ENCODE measurements around the gene ETFB.

ETFB gene

DNA sequence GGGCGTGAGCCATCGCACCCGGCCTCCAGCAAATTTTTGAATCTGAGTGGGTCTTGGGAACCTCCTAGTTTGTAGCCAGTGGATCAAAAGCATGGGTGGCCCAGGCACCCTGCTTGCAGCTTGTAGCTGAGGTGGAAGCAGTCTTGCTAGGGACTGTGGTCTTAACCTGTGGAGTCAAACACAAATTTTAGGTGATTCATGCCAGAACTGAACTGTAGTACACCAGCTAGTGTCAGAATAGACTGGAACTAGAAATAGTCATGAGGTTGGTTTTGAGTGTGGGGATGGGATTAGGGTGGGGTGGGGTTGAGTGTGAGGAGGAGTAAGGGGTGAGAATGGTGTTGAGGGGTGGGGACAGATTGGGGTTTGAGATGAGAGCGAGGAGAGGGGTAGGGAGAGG, 15.8 kb upstream of the ETFB start:
- TF ChIP-seq TEAD4 (IDR thresholded peaks at IDR 0.05) (no peak), TAF1 (IDR thresholded peaks at IDR 0.05; ENCODE audit: low read depth) (no peak), FOXM1 (IDR thresholded peaks at IDR 0.05; ENCODE audit: borderline replicate concordance, low read depth) (no peak), TCF12 (IDR thresholded peaks at IDR 0.05; ENCODE audit: low read depth) (no peak), CEBPB (IDR thresholded peaks at IDR 0.05) (no peak), EP300 (IDR thresholded peaks at IDR 0.05; ENCODE audit: borderline replicate concordance) (no peak), CREB1 (IDR thresholded peaks at IDR 0.05; ENCODE audit: low read depth) (no peak)

DNA sequence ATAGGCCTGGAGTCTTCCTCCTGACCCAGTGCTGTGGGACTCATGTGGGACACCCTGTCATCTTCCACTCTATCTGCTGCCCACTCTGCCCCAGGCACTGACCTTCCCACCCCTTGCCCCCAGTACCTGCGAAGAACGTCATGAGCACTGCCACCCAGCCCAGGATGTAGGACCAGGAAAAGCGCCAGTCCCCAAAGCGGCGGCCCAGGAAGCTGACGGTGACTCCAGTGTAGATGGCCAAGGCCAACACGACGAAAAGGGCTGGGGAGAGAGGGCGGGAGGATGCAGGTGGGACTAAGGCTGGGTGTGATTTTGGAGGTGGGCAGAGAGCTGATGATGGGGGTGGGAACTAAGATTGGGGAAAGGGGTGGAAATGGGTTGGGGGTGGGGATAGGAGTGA, 14.2 kb upstream of the ETFB start:
- TF ChIP-seq NFIC (IDR thresholded peaks at IDR 0.05) = no peak
- TF ChIP-seq EP300 (IDR thresholded peaks at IDR 0.05; ENCODE audit: borderline replicate concordance) = no peak
- no peak for TF ChIP-seq TAF1 (IDR thresholded peaks at IDR 0.05; ENCODE audit: low read depth)
- no peak for TF ChIP-seq TEAD4 (IDR thresholded peaks at IDR 0.05)
- TF ChIP-seq, protein P1, sequence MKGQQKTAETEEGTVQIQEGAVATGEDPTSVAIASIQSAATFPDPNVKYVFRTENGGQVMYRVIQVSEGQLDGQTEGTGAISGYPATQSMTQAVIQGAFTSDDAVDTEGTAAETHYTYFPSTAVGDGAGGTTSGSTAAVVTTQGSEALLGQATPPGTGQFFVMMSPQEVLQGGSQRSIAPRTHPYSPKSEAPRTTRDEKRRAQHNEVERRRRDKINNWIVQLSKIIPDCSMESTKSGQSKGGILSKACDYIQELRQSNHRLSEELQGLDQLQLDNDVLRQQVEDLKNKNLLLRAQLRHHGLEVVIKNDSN (IDR thresholded peaks at IDR 0.05) = no peak
- TF ChIP-seq, protein P2, sequence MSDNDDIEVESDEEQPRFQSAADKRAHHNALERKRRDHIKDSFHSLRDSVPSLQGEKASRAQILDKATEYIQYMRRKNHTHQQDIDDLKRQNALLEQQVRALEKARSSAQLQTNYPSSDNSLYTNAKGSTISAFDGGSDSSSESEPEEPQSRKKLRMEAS (IDR thresholded peaks at IDR 0.05) = no peak
- TF ChIP-seq TCF12 (IDR thresholded peaks at IDR 0.05; ENCODE audit: low read depth) = no peak
- no peak for TF ChIP-seq YY1 (IDR thresholded peaks at IDR 0.05; ENCODE audit: low read depth)
- TF ChIP-seq RAD21 (IDR thresholded peaks at IDR 0.05; ENCODE audit: low read depth) = no peak
- no peak for TF ChIP-seq CEBPB (IDR thresholded peaks at IDR 0.05)
- no peak for TF ChIP-seq ZBTB7A (IDR thresholded peaks at IDR 0.05; ENCODE audit: low read depth)
- TF ChIP-seq EGR1 (IDR thresholded peaks at IDR 0.05) = no peak
- TF ChIP-seq FOXM1 (IDR thresholded peaks at IDR 0.05; ENCODE audit: borderline replicate concordance, low read depth) = no peak
- no peak for TF ChIP-seq CREB1 (IDR thresholded peaks at IDR 0.05; ENCODE audit: low read depth)

DNA sequence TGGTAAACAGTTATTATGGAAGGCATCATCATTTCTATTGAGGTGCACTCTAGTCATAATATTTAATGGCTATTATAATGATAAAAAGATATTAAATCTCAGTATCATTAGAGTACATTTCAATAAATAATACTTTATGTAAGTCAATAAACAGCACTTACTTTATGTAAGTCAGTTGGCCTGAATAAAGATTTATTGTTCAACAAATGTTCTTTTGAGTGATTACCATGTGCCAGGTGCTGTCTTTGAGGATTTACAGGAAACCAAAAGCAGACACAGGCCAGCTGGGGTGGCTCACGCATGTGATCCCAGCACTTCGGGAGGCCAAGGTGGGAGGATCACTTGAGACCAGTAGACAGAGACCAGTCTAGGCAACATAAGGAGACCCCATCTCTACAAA, 11.2 kb upstream of the ETFB start:
- TF ChIP-seq EGR1 (IDR thresholded peaks at IDR 0.05) (no peak), FOXM1 (IDR thresholded peaks at IDR 0.05; ENCODE audit: borderline replicate concordance, low read depth) (no peak), EP300 (IDR thresholded peaks at IDR 0.05; ENCODE audit: borderline replicate concordance) (no peak), ZBTB7A (IDR thresholded peaks at IDR 0.05; ENCODE audit: low read depth) (no peak)
- TF ChIP-seq, protein P1 (IDR thresholded peaks at IDR 0.05) = no peak

DNA sequence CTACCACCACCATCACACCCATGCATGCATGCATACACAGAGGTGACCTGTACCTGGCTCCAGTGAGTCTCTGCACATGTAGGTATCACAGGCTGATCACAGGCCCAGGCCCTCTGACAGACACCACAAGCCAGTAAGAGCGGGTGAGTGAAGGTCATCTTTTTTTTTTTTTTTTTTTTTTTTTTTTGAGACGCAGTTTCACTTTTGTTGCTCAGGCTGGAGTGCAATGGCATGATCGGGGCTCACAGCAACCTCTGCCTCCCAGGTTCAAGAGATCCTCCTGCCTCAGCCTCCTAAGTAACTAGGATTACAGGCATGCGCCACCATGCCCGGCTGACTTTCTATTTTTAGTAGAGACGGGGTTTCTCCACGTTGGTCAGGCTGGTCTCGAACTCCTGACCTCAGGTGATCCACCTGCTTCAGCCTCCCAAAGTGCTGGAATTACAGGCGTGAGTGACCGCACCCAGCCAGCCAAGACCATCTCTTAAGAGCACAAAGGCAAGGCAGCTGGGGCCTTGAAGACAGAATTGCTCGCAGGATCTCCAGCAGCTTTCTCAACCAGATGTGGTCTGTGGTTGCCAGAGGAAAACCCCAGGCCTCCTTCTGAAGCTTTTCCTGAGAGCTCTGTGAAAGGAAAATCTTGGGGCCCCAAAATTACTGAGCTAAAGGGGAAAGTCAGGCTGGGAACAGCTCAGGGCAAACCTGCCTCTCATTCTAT, 9.5 kb upstream of the ETFB start:
- TF ChIP-seq NFIC (IDR thresholded peaks at IDR 0.05) (no peak), CREB1 (IDR thresholded peaks at IDR 0.05; ENCODE audit: low read depth) (no peak), TAF1 (IDR thresholded peaks at IDR 0.05; ENCODE audit: low read depth) (no peak), EP300 (IDR thresholded peaks at IDR 0.05; ENCODE audit: borderline replicate concordance) (no peak), TCF12 (IDR thresholded peaks at IDR 0.05; ENCODE audit: low read depth) (no peak)
- TF ChIP-seq, protein P3, sequence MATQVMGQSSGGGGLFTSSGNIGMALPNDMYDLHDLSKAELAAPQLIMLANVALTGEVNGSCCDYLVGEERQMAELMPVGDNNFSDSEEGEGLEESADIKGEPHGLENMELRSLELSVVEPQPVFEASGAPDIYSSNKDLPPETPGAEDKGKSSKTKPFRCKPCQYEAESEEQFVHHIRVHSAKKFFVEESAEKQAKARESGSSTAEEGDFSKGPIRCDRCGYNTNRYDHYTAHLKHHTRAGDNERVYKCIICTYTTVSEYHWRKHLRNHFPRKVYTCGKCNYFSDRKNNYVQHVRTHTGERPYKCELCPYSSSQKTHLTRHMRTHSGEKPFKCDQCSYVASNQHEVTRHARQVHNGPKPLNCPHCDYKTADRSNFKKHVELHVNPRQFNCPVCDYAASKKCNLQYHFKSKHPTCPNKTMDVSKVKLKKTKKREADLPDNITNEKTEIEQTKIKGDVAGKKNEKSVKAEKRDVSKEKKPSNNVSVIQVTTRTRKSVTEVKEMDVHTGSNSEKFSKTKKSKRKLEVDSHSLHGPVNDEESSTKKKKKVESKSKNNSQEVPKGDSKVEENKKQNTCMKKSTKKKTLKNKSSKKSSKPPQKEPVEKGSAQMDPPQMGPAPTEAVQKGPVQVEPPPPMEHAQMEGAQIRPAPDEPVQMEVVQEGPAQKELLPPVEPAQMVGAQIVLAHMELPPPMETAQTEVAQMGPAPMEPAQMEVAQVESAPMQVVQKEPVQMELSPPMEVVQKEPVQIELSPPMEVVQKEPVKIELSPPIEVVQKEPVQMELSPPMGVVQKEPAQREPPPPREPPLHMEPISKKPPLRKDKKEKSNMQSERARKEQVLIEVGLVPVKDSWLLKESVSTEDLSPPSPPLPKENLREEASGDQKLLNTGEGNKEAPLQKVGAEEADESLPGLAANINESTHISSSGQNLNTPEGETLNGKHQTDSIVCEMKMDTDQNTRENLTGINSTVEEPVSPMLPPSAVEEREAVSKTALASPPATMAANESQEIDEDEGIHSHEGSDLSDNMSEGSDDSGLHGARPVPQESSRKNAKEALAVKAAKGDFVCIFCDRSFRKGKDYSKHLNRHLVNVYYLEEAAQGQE (IDR thresholded peaks at IDR 0.05; ENCODE audit: low read depth) = no peak
- TF ChIP-seq, protein P2 (IDR thresholded peaks at IDR 0.05) = no peak

DNA sequence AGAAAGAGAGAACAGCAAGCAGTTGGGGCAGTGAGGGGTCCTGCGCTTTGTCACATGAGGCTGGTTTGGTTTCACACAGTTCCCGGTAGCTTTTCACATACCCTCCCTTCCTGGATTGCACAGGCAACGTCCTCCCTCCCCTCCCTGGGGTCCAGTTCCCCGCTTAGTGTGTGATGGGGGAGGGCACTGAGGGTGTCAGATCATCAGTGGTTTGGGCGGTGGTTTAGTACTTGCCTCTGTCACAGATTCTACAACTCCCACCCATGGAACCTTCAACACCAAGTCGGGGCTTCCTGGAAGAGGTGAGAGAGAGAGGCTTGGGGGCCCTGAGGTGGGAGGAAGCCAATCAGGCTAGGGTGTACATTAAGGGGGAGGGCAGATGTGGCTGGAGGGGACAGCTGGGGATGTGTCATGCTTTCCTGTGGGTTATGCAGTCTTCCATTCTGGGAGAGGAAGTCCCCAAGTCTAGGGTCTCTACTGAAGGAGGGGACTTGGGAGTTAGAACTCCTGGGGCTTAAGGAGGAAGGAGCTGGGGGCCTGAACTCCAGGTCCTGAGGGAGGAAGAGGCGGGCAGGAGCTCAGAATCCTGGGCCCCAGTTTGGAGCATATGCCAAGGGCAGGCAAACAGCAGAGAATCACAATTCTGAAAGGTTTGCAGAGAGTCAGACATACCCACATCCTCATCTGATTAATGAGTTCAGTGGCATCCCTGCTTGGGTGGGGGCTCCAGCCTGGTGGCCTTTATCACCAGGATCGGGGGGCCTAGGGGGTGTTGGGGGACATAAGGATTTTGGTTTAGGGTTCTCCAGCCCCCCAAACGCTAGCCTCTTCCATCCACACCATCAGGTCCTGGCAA, 6.7 kb upstream of the ETFB start, which contains the start of gene NKG7:
TSS of gene NKG7 (minus strand) at position 6 of the 856 bp plus-strand sequence. CDS start 119 bp downstream, outside the sequence.
- TF ChIP-seq TCF12 (IDR thresholded peaks at IDR 0.05; ENCODE audit: low read depth) = no peak
- TF ChIP-seq TAF1 (IDR thresholded peaks at IDR 0.05; ENCODE audit: low read depth) = no peak
- TF ChIP-seq CEBPB (IDR thresholded peaks at IDR 0.05) = no peak
- TF ChIP-seq TEAD4 (IDR thresholded peaks at IDR 0.05) = no peak

DNA sequence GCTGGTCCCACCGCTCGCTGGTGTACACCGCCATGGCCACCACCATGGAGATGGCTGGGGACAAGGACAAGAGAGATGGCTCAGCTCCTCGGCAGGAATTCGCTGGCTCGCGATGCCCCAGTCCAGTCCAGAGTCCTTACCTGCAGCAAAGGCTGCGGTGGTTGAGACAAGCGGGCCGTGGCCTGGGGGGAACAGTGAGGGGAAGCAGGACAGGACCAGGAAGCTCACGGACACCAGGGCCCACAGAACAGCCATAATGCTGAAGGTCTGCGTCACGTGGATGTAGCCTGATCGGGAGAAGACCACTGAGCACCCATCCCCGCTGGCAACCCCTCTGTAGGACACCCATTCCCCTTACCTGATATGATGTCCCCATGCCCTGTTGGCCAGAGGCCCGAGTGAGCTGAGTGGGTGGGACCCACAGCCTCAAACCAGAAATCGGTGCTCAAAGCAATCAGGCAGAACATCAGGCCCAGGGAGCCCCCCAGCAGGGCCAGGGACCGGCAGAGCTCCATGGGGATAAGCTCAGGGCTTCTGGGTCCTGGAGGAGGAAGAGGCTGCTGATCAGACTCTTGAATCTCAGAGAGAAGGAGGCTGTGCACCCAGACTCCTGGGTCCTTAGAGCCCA, 5.9 kb upstream of the ETFB start:
- TF ChIP-seq TCF12 (IDR thresholded peaks at IDR 0.05; ENCODE audit: low read depth) (no peak), FOXM1 (IDR thresholded peaks at IDR 0.05; ENCODE audit: borderline replicate concordance, low read depth) (no peak), TEAD4 (IDR thresholded peaks at IDR 0.05) (no peak), CREB1 (IDR thresholded peaks at IDR 0.05; ENCODE audit: low read depth) (no peak), NFIC (IDR thresholded peaks at IDR 0.05) (no peak), TAF1 (IDR thresholded peaks at IDR 0.05; ENCODE audit: low read depth) (no peak)

DNA sequence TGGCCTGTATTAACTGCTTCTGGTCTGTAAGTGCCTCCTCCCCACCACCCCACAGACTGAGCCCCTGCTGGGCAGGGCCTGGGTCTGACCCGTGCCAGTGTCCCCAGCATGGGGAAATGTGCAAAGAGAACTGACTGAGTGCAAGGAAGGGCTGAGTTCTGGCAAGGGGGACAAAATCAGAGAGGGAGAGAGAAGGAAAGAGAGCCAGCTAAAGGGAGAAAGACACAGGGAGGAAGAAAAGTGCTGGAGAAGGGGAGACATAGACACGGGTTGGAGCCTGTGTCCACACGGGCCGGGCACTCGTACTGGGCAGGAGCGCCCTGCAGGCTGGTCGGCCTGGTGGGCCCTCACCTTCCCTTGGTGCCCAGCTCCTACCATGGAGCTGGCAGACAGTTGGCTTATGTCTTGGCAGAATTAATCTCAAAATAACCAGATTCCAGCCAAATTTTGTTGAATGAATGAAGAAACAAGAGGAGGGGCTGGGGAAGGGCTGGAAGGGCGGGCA, 5.0 kb upstream of the ETFB start:
- TF ChIP-seq TCF12 (IDR thresholded peaks at IDR 0.05; ENCODE audit: low read depth) = no peak
- no peak for TF ChIP-seq TAF1 (IDR thresholded peaks at IDR 0.05; ENCODE audit: low read depth)
- no peak for TF ChIP-seq CEBPB (IDR thresholded peaks at IDR 0.05)
- no peak for TF ChIP-seq RAD21 (IDR thresholded peaks at IDR 0.05; ENCODE audit: low read depth)
- TF ChIP-seq, protein P1 (IDR thresholded peaks at IDR 0.05) = no peak
- no peak for TF ChIP-seq CREB1 (IDR thresholded peaks at IDR 0.05; ENCODE audit: low read depth)
- no peak for TF ChIP-seq ZBTB7A (IDR thresholded peaks at IDR 0.05; ENCODE audit: low read depth)
- no peak for TF ChIP-seq FOXM1 (IDR thresholded peaks at IDR 0.05; ENCODE audit: borderline replicate concordance, low read depth)
